SW480 (cell line): ENCODE results near the gene IRF1.

ENCODE experiments used
- DNase-seq: peaks from one replicate; pipeline ENCODE4 v3.0.0-alpha.2; 2016; ENCODE audit warnings: low spot score

Gene IRF1

DNA sequence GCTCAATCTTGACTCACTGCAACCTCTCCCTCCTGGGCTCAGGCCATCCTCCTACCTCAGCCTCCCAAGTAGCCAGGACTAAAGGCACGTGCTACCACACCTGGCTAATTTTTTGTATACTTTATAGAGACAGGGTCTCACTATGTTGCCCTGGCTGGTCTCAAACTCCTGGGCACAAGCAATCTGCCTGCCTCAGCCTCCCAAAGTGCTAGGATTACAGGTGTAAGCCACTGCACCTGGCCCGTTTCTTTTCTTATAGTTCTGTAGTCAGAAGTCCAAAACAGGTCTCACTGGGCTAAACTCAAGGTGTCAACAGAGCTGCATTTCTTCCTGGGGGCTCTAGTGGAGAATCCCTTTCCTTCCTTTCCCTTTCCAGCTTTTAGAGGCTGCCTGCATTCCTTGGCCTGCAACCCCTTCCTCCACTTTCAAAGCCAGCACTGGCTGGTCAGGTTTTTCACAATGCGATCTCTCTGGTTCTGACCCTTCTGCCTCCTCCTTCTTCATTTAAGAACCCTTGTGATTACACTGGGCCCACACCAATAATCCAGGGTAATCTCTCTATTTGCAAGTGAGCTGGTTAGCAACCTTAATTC lies 16.3 kb downstream of the IRF1 start:
- no peak for DNase-seq

DNA sequence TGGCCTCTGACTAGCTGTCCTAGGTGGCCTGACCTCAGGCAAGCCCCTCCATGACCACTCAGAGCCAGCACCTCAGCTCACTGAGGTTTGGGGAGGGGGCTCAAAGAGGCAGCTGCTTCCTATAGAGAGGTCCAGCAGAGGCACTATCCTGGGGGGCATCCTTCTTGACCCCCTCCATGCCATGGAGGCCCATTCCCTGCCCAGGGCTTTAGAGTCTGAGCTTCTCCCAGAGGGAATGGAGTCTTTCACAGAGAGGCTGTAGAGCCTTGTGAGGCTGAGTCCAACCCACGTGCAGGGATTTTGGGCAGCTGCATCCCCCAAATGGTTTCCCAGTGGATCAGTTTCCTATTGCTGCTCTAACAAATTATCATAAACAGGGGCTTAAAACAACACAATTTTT lies 16.9 kb downstream of the IRF1 start:
- no peak for DNase-seq

DNA sequence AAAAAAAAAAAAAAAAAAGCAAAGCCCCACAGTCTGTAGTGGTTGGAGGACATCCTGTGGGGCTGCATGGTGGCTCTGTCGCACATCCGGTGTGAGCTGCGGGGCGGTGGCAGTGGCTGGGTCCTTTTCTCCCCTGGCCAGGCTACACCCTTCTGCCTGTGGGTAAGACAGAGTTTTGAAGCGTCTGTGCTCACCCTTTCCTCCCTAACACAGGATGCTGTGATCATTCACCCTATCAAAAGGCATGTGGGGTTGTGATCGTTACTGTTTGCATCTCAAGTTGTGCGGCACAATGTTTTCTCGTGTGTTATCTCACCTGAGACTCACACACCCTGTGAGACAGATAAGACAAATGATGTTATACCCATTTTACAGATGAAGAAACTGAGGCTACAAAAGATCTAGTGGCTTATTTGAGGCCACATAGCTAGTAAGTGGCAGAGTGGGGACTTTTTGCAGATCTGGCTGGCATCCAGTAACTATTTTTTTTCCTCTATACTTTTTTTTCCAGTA lies 17.5 kb downstream of the IRF1 start:
- DNase-seq, result no peak

DNA sequence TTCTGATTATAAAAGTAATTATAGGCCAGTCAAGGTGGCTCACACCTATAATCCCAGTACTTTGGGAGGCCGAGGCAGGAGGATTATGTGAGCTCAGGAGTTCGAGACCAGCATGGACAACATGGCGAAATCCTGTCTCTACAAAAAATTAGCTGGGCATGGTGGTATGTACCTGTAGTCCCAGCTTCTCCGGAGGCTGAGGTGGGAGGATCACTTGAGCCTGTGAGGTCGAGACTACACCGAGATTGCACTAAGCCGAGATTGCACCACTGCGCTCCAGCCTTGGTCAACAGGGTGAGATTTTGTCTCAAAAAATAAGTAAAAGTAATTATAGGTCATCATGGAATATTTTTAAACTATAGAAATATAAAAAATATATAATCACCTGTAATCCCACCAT lies 18.1 kb downstream of the IRF1 start:
- no peak for DNase-seq

DNA sequence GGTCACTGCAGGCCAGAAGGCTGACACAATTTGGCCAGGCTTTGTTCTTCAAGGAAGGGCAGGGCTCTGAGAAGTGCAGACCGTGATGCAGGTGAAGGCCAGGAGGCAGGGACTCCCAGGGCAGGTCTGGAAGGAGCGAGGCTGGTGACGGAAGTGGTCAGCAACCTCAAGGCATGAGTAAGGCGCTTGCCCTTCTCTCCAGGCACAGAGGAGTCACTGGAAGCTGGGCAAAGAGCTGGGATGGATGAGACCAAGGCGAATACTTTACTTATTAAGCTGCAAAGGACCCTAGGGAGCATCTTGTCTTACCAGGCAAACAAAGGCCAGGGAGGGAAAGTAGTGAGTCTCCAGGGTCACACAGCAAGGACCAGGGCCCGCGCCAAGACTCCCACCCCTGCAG lies 18.6 kb downstream of the IRF1 start:
- no peak for DNase-seq

DNA sequence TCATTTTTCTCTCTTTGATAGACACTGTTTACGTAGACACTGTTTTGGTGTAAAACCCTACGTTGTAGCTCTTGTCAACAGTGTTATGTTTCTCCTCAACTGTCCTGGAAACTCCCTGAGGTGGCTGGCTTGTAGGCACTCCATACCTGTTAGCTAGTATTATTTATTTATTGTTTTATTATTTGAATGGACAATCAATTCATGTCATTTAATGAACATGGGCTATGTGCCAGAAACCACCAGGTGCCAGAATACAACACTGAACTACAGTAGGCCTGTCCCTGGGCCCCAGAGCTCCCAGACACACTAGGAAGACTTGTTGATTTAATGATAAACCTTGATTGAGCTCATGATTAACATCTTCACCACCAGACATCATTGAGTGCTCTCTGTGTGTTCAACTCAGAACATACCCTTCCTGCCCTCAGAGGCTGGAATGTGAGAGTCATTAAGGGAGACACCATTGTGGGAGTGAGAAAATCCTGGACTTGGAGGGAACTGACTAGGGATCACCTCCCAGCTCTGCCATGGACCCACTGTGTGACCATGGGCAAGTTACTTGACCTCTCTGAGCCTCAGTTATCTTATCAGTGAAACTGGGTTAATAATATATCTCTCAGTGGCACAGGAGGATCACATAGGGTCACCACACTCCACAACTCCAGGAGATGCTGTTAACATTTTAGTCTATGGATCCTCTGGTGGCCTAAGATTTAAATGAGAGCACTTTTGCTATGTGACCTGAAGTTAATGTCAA lies 19.2 kb downstream of the IRF1 start:
- DNase-seq, result no peak

DNA sequence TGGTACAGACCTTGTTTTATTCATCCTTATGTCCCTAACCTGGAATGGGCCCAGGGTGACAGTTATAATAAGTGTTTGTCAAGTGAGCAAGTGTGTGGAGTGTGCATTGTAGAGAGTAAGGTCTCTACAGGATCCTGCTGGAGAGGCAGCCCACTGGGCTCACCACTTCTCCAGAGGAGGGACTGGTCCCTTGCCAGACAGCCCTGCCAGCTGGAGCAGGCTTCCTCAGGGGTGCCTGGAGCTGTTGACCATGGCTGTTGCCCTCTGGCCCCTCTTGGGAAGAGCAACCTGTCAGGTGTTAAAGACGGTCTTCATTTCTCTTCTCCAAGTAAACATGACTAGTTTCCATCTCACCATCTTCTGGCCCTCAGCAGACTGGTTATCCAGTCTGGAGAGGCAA lies 20.0 kb downstream of the IRF1 start:
- DNase-seq, result no peak

DNA sequence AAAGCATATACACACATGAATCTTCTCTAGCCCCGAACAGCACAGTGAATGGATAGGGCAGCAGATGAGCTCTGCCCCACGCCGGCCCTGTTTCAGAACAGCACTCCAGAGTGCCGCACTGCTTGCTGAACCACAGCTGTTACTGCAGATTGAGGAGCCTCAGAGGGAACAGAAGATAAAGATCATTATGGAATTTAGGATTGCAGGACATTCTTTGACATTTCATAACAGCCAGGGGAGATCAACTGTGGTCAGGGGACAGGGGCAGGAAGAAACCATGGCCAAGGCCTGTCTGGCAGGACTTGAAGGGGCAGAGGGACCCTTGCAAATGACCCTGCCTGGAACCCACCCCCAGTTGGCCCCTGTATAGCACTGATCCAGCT lies 20.6 kb downstream of the IRF1 start:
- no peak for DNase-seq

DNA sequence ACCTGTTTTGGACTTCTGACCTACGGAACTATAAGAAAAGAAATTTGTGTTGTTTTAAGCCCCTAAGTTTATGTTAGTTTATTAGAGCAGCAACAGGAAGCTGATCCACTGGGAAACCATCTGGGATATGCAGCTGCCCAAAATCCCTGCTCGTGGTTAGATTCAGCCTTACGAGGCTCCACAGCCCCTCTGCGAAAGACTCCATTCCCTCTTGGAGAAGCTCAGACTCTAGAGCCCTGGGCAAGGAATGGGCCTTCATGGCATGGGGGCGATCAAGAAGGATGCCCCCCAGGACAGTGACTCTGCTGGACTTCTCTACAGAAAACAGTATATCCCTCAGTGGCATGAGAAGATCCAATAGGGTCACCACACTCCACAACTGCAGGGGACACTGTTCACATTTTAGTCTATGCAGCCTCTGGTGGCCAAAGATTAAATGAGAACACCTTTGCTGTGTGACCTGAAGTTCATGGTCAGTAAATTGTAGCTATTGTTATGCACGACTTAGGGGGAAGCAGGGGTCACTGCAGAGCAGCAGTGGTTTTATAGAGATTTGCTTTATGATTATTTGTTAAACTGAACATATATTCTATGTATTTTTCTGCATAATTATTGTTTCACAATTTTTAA lies 21.1 kb downstream of the IRF1 start:
- DNase-seq, result peak; percentile 38

DNA sequence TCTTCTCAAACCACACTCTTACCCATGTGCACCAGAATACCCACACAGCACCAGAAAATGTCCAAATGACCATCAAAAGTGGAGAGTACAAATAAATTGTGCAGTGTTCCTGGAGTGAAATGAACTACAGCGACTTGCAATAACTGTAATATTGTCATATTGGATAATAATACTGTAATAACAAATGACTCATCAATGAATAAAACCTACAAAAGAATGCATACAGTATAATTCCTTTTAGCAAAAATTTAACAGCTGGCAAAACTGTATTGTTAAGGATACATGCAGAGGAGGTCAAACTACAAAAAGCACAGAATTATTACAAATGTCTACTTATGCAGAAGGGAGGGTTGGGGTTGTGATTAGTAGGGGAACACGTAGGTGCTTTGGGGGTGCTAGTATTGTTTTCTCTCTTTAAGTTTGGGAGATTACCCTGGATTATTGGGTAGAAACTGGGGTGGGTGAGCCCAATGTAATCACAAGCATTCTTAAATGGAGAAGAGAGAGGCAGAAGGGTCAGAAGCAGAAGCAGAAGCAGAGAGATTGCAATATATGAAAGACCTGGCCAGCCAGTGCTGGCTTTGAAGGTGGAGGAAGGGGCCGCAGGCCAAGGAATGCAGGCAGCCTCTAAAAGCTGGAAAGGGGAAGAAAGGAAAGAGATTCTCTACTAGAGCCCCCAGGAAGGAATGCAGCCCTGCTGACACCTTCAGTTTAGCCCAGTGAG lies 21.8 kb downstream of the IRF1 start:
- DNase-seq, result no peak

DNA sequence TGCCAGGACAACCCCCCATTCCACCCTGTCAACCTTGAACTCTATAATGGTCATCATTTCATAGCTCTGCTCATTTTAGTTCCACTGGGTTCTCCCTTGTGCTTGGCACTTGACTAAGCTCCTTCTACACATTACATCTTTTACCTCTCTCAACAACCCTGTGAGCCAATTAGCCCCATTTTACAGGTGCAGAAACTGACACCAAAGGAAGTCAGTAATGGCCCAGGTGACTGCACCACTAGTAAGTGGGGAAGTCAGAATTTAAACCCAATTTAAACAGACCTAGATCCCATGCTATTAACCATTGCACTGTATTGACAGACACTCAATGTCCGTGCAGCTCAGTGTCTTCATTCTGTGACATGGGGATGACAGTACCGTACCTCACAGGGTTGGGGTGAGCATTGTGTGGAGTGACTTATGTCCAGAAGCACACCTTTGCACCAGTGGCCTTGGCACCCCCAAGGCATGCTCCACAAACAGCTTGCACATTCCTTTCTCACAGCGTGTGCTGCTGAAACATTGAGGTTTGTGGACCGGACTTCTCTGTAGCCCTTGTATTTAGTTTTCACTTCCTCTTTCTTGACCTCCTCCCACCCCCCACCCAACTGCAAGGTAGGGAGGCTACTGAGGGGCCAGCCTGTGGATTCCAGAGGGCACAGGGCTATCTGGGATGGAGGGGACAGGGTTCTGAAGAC lies 23.1 kb downstream of the IRF1 start:
- no peak for DNase-seq

DNA sequence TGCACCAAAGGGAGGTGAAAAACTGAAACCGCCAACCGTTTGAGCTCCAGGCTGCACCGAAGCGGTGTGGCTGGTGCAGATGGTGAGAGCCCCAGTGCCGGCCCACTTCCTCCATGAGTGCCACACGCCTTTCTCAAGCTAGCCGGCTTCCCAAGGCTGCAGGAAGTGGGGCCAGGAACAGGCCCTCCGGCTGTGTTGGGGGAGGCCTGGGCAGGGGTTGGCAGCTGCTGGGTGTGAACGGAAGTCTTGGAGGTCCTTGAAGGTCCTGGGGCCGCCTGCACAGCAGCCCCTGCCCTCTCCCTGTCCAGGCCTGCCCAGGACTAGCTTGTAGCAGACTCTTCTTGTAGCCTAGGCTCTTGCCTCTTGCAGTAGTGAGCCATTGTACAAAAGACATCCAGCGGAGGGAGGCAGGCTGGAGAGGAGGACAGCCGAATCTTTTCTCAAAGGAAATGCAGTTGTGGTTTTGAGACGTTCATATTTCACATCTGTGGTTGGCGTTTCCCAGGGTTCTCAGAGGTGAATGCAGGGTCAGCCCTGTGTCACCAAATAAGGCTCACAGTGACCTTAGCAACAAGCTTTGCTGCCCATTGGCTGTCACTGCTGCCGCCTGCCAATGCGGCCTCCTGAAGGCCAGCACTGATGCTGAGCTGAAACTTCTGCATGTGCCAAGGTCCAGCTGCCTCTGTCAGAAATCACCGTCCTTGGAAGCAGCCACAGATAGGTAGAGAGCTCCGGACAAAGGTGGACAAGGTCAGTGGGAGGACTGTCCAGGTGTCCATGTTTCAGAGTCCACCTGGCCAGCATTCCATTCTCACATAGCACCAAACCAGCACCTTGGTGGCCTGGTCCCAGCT lies 23.9 kb downstream of the IRF1 start:
- DNase-seq, result peak; percentile 86

DNA sequence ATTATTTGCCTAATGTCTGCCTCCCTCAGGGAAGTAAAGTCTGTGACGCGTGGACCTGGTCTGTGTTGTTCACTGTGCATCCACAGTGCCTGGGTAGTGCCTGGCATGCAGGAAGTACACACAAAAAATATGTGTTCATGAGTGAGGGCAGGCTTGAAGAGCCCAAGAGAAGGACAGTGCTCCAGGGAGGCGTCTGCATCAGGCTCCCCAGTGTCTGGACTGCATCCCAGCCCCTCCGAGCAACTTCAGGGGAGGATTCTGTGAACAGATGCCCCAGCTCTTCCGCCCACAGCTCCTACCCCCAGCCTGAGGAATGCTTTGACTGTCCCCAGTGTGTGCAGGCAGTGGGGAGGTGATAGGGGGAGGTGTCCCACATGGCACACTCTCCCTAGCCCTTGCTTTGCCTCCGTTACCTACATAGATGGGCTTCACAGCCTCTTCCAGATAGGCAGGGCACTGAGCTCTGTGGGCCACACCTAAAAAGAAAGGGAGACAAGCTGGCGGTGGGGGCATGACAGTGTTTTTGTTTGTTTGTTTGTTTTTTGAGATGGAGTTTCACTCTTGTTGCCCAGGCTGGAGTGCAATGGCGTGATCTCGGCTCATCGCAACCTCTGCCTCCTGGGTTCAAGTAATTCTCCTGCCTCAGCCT lies 25.4 kb downstream of the IRF1 start:
- DNase-seq, result peak; percentile 52

DNA sequence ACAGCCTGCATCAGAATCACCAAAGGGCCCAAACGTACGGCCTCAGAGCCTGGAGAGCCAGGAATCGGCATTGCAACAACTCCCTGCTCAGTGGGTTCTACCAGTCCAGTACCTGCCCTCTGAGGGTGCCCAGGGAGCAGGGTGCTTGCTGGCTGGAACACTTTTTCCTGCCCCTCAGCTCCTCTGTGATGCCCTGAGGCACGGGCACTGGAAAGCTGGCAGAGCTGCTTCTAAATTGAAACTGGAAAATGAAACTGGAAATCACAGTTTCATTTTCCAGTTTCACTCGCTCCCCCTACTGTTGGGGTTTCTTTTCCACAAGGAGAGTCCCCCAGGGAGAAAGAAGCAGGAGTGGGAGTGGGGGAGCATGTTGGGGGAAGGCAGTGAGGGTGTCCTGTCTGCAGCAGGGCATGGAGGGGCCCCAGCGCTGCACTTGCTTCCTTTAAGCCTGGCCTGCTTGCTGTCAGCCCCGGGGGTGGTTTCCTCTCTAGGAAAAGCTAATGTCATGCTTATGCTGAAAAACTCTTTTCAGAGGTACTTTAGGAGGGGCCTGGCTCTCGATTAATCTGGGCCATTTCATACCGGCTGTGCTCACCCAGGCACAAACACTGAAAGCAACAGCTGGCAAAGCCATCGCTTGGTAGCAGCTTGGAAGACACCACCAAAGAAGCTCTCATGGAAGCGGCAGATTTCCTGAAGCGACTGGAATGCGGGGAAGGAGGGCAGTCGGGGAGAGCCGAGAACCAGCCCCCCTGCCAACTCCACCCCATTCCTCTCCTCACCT lies 26.2 kb downstream of the IRF1 start:
- peak; percentile 41 for DNase-seq

DNA sequence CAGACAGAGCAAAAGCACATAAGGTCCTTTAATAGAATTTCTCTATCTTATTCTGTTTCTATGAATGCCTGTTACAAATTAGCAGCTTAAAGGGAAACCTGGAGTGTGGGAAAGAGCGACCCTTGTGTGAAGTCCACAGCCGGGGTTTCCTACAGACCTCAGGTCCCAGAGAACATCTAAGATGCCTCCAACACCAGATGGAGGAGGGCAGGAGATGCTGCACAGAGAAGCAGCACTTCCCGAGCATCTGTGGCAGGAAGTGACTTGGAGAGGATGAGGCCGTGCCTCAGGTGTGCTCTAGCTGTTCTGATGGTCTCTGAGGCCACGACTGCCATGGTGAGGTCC lies 26.8 kb downstream of the IRF1 start:
- no peak for DNase-seq

DNA sequence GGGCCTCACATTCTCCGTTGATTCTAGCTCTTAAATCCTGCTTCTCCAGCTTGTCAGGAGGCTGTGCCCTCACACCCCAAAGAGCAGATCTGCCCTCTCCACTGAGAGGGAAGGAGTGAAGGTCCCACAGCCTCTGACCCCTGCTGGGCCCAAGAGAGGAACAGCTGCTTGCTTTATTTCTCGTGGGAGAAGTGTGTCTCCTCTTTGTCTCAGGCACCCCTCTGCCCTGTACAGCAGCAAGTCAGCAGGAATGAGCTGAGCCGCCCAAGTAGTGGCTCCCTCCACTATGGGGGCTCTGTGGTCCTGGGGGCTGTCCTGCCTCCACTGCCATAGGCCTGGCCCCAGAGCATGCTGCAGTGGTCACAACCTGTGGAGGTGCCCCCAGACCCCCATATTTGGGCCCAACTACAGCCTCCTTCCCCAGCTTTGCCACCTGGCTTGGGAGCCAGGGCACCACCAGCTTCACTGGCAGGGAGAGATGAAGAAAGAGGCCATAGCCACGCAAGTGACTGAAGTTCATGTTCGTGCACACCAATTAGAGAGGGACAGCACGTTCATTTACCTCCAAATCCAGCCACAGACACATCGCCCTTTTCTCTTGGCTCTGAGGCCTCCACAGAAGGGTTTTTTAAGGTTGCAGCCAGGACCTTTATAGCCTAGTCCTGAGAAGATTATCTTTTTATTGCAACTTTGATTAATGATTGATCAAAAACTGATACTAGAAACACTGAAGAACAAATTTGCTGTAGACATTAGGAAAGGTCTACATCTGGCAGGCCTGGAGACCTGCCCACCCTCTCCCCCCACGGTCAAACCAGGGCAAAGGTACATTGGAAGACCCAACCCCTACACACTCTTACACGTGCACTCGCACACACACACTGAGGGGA lies 27.5 kb downstream of the IRF1 start:
- no peak for DNase-seq

DNA sequence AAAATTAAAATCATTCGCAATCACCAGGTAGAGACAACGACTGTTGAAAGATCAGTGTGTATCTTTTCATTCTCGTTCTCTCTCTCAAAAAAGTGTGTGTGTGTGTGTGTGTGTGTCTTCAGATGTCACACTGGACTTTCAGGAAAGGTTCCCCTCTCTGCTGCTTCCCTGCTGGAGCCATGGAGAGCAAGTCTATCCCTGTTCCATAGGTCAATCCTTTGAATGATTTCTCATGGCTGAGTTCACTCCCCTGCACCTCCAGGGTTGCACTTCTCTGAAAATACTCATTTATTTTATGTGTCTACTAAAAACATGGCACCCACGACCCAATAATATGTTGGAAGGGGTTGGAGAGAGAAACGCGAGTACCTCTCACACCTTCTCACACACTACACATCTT lies 28.2 kb downstream of the IRF1 start:
- no peak for DNase-seq

DNA sequence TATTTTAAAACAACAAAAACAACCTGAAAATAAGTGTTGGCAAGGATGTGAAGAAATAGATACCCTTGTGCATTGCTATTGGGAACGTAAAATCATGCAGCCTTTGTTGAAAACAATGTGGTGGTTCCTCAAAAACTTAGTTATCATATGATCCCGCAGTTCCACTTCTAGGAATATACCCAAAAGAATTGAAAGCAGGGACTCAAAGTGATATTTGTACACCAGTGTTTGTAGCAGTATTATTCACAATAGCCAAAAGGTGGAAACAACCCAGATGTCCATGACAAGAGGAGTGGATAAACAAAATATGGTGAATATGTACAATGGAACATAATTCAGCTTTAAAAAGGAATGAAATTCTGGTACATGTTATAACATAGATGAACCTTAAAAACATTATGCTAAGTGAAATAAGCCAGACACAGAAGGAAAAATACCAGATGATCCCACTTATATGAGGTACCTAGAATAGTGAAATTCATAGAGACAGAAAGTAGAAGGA lies 29.0 kb downstream of the IRF1 start:
- DNase-seq, result no peak
